Measurements from ENCODE around the gene CDC37L1. TPM values are rescaled to one million over a fixed set of nuclear protein-coding genes. Genes with fewer than 3 reads are reported as not detected.

Gene CDC37L1
- total and polyA plus RNA-seq, 9 of the 15 experiments (the other 6 are each of a cell fraction or from before 2014, with no cell fraction given) = 1.5 to 7.9 (median 6.0) TPM

- TF ChIP-seq MGA (IDR thresholded peaks at IDR 0.05) = no peak
- TF ChIP-seq CEBPG (CRISPR knock-in tag; IDR thresholded peaks at IDR 0.05) = no peak
- TF ChIP-seq CEBPG (tag; conservative IDR thresholded peaks at IDR 0.05 in 1 of 2, IDR thresholded peaks at IDR 0.05 in 1 of 2) = peak in 1 of 2 experiments; percentile 44; a peak in 1 of 4 replicates
These were observed 4.6 kb upstream of the CDC37L1 start (continued) for GRCh38 chr9:4674783-4675182.
